ENCODE results near the gene SEPSECS.

SEPSECS gene

GRCh38 chr4:25159837-25160713, at the start of gene SEPSECS:
Gene SEPSECS (minus strand): TSS chr4:25160449. CDS start chr4:25160369, 80 bp downstream.
- DNase-seq: peak; percentile 94

GRCh38 chr4:25209702-25210101, 49.5 kb upstream of the SEPSECS start:
- no peak for DNase-seq

GRCh38 chr4:25207997-25208396, 47.7 kb upstream of the SEPSECS start:
- DNase-seq: no peak

DNA sequence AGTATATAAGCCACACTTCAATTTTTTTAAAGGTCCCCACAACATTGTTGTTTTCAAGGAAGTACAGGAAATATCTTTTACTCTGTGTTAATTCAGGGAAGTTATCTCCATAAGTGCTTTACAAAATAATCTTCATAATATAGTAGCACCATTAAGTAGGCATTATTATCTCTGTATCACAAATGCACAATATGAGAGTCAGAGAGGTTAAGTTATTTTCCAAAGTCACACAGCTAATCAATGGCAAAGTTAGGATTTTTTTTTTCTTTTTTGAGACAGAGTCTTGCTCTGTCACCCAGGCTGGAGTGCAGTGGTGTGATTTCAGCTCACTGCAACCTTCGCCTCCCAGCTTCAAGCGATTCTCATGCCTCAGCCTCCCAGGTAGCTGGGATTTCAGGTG, 38.5 kb upstream of the SEPSECS start:
- no peak for DNase-seq

DNA sequence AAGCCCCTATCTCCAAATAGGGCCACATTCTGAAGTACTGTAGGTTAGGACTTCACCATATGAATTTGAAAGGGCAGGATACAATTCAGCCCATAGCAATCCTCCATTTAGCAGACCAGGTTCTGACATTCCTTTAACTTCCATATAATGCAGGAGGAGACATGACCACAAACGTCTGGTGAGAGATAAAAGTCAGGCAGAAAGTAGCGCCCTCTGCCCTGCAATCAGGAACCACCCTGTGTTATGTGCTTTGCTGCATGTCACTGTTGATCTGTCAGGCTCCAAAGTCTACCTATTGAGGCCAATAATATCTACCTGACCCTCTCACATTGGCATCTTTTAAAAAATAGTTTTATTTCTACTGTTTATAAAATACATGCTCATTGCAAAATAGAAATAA, 30.2 kb upstream of the SEPSECS start:
- DNase-seq: no peak

- DNase-seq: no peak
Observed at GRCh38 chr4:25184056-25184455, 23.8 kb upstream of the SEPSECS start.

DNA sequence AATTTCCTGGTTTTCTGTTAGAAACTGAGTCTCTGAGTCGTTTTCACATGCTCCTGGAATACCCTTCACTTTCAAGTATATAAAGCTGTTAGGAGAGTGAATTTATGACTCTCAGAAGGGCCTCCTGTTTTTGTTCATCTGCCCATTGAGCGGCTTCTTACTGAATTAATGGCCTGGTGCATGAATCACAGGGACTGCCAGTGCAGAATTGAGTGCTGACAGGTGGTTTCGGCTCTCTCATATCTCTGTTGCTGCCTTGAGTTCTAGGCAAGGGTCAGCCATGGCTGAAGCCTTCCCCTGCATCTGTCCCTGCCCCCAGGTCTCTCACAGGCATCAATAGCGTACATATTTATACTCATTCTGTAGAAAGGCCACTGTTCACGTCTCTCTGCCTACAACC, 22.7 kb upstream of the SEPSECS start:
- no peak for DNase-seq

DNA sequence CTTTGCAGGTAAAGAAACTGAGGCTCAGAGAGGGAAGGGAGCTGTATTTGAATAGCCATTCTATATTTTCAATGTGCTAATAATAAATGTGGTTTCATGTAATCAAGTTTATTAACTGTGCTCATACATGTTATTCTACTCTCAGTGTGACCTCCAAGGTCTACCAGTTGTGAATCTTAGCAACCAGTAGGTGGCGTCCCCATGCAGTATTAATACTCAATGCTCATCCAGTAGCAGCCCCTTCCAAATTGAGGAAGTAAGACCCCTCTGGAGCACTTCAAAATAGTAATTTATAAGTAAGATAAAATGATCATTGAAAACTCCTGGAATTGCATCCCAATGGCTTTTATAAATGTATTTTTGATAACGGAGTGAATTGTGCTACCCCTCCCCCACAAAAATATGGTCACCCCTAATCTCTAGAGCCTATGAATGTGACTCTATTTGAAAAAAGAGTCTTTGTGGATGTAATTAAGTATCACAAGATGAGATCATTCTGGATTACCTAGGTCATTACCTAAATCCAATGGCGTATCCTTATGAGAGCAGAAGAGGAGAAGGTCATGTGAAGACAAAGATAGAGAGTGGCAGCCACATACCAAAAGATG, 20.4 kb upstream of the SEPSECS start:
- no peak for DNase-seq

- DNase-seq: no peak
Observed at GRCh38 chr4:25178838-25179261, 18.6 kb upstream of the SEPSECS start.

DNA sequence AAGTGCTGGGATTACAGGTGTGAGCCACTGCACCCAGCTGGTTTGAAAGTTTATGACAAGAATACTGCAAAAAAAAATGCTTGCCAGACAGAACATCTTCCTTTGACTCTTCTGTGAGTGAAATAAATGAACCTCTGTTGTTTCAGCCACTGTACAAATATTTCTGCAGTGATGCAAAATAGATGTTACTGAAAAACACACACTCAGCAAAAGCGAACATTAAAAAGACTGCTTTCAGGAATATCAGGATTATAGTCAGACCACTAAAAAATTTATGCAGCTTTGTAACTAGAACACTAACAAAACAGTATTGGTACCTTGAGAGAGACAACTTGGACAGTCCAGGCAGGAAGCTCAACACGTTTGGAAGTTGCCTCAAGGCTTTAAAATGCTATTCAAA, 16.9 kb upstream of the SEPSECS start:
- no peak for DNase-seq

GRCh38 chr4:25174674-25175073, 14.4 kb upstream of the SEPSECS start:
- DNase-seq: no peak

- no peak for DNase-seq
Observed at GRCh38 chr4:25172961-25173915, 13.0 kb upstream of the SEPSECS start.

DNA sequence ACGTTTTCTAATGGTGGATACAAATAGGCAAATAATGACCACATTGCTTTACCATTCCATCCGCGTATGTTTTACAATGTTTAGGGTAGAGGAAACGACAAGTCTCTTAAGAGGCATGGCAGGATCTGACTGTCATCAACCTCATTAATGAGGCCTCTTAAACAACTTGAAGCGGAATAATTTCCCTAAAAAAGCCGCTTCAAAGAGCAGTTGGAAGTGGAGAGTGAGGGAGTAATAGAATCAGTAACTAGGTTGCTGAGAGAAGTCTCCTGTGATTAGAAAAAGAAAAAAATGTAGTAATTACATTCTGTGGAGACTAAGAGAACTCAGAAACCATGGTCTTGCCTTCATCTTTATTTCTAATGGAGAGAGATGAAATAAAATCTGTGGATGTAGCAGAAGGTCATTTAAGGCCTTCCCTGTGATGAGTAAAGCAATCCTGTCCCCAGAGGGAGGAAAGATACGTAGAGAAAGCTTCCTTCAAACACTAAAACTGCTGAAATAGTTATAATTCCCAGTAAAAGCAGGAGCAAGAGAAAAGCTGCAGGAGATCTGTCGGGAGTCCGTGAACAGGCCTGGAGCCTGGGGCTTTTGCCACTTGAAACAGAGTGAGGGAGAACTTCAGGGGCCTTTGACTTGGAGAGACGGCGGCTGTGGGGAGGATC, 11.1 kb upstream of the SEPSECS start:
- DNase-seq: no peak

DNA sequence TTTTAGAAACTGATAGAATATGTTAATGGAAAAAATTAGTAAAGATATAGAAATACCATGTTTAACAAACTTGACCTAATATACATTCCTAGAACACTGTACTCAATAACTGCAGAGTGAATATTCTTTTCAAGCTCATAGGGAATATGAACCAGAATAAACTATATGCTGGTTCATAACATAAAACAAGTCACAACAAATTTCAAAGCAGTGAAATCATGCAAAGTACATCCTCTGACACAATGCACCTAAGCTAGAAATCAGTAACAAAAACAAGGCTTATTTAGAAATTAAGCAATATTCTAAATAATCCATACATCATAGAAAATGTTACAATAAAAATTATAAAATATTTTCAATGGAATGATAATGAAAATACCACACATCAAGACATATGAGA, 9.2 kb upstream of the SEPSECS start:
- no peak for DNase-seq

- DNase-seq: no peak
Observed at GRCh38 chr4:25165916-25166315, 5.7 kb upstream of the SEPSECS start.

DNA sequence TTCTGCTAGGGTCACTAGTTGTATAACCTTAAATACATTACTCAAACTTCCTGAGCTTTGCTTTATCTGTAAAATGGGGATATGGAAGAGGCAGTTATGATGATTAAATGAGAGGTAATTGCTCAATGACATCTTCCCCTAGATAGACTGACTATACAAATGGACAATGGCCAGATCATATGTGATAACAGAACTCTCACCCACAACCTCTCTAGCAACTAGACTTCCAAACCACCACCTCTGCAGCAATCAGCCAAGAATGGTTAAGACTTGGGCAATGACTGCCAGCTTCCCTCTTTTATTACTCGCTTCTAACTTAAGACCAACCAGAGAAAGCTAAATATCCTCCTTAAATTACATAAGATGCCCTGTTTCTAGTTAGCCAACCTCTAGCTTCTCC, 2.9 kb upstream of the SEPSECS start:
- DNase-seq: no peak

DNA sequence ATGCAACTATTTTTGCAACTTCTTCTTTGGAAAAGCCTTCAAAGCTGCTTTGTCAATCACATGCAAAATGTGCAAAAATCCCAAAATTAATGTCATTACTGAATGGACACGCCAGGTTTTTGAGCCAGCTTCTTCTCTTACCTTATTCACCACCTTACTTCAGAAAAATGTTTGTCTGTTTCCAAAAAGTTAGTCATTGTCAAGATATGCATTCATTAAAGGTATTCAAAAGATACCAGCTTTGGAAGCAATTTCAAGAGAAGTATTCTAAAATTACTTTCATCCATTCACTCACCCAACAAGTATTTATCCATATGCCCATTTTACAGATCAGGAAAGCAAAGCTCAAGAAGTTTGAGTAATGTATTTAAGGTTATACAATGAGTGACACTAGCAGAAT, 2.3 kb upstream of the SEPSECS start:
- DNase-seq: no peak

GRCh38 chr4:25161593-25161950, 1.3 kb upstream of the SEPSECS start:
- DNase-seq: no peak

- DNase-seq: no peak
Observed at GRCh38 chr4:25160714-25161592, 704 bp upstream of the SEPSECS start.

GRCh38 chr4:25158817-25159216, 1.4 kb downstream of the SEPSECS start:
- DNase-seq: no peak

- DNase-seq: no peak
Observed at GRCh38 chr4:25157081-25157480, 3.2 kb downstream of the SEPSECS start.

DNA sequence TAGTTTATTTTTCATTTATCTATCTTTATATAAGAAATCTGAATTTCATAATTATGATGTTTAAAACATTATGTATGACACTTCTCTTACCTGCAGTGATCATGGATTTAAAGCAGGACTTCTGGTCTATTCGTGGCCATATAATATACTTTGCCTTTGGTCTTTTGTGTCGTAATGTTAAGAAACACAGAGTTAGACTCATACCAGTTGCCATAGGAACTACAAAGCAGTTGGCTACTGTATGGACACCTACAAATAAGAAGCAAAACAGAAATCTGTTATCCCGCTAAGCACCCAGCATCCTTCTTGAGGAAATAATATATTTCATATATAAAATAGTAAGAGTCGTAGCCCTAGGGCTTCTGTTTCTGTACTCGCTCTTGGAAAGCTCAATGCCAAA, 4.3 kb downstream of the SEPSECS start:
- DNase-seq: no peak

Measured in NK-92 treated with Interleukin-12 subunit alpha and Interleukin-12 subunit beta, amount 100 ng/mL, for 24 hours (cell line).